ENCODE measurements around the gene TMEM198. TPM values are rescaled to one million over a fixed set of nuclear protein-coding genes. Genes with fewer than 3 reads are reported as not detected.
A peak's percentile ranks its signal among the peaks of the same experiment; 100 is the strongest.

TMEM198 gene
- total RNA-seq, 1 donor from 2014 or later = 15.7 TPM

- Mint-ChIP-seq H3K36me3 (ENCODE audit: low read depth) (no peaks in the 10 kb centered on the region), H3K4me1 (peaks cover 23% of the 10 kb centered on the region), H3K9me3 (no peaks in the 10 kb centered on the region), H3K27me3 (ENCODE audit: low read depth) (peaks cover 12% of the 10 kb centered on the region), H3K4me3 (no peak overlapping the region), H3K27ac (ENCODE audit: unreplicated experiment) (peak overlapping the region; percentile 40)
- TF ChIP-seq, protein P1, sequence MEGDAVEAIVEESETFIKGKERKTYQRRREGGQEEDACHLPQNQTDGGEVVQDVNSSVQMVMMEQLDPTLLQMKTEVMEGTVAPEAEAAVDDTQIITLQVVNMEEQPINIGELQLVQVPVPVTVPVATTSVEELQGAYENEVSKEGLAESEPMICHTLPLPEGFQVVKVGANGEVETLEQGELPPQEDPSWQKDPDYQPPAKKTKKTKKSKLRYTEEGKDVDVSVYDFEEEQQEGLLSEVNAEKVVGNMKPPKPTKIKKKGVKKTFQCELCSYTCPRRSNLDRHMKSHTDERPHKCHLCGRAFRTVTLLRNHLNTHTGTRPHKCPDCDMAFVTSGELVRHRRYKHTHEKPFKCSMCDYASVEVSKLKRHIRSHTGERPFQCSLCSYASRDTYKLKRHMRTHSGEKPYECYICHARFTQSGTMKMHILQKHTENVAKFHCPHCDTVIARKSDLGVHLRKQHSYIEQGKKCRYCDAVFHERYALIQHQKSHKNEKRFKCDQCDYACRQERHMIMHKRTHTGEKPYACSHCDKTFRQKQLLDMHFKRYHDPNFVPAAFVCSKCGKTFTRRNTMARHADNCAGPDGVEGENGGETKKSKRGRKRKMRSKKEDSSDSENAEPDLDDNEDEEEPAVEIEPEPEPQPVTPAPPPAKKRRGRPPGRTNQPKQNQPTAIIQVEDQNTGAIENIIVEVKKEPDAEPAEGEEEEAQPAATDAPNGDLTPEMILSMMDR (conservative IDR thresholded peaks at IDR 0.05) = no peak
- no peak for DNase-seq (ENCODE audit: low read depth, low spot score)
These were observed 36.9 kb upstream of the TMEM198 start for GRCh38 chr2:219506802-219507526.

DNA sequence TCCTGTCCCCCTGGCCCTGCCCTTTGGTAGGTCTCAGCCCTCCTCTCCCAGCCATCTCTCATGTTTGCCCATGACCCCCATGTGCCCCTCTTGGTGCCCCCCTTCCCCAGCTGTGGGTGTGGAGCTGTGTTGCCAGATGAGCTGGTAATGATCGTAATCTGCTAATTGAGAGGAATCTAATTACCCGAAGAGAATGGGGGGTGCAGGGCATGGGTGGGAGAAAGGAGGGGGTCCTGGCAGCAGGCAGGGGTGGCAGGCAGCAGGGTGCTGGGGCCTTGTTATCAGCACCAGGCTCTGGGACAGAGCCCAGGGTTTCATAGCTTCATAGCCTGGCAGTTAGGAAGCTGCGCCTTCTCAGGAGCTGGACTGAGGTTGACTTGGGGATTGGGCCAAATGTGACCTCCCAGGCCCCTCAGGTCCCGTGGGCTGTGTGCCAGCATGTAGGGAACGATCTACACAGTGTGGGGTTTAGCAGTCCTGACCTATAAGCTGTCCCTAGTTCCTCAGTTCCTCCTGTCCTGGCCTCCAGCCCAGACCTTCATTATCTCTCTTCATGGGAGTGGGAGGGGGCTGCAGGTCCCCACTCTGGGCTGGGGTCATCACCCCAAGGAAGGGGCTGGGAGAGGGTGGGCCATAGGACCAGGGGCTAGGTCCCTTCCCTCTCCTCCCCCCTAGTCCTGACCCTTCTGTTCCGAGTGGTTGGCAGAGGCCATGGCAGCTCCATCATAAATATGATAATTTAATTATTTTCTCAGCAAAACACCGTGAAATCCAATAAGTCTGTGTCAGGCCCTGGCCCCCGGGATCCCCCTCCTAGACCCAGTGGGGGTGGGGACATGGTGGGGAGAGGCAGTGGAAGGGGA lies 36.0 kb upstream of the TMEM198 start:
- no peaks in the 10 kb centered on the region for H3K9me3 Mint-ChIP-seq
- no peak overlapping the region for H3K4me3 Mint-ChIP-seq
- peaks cover 17% of the 10 kb centered on the region for H3K27me3 Mint-ChIP-seq (ENCODE audit: low read depth)
- no peak overlapping the region for H3K27ac Mint-ChIP-seq (ENCODE audit: unreplicated experiment)
- H3K36me3 Mint-ChIP-seq (ENCODE audit: low read depth) = no peaks in the 10 kb centered on the region
- DNase-seq (ENCODE audit: low read depth, low spot score) = no peak
- H3K4me1 Mint-ChIP-seq = peaks cover 29% of the 10 kb centered on the region
- TF ChIP-seq, protein P1 (conservative IDR thresholded peaks at IDR 0.05) = no peak

GRCh38 chr2:219508444-219508734 lies 35.4 kb upstream of the TMEM198 start:
- Mint-ChIP-seq H3K27me3 (ENCODE audit: low read depth) (peaks cover 23% of the 10 kb centered on the region), H3K4me3 (no peak overlapping the region), H3K36me3 (ENCODE audit: low read depth) (no peaks in the 10 kb centered on the region), H3K27ac (ENCODE audit: unreplicated experiment) (no peak overlapping the region), H3K4me1 (peaks cover 34% of the 10 kb centered on the region), H3K9me3 (no peaks in the 10 kb centered on the region)
- TF ChIP-seq, protein P1 (conservative IDR thresholded peaks at IDR 0.05) = no peak
- DNase-seq (ENCODE audit: low read depth, low spot score) = no peak

GRCh38 chr2:219508971-219509779 lies 34.7 kb upstream of the TMEM198 start:
- DNase-seq (ENCODE audit: low read depth, low spot score) = no peak
- no peak overlapping the region for H3K27ac Mint-ChIP-seq (ENCODE audit: unreplicated experiment)

More at GRCh38 chr2:219508971-219509779, 34.7 kb upstream of the TMEM198 start:
- Mint-ChIP-seq H3K27me3 (ENCODE audit: low read depth) (peaks cover 30% of the 10 kb centered on the region), H3K4me1 (peaks cover 41% of the 10 kb centered on the region), H3K9me3 (no peaks in the 10 kb centered on the region), H3K36me3 (ENCODE audit: low read depth) (no peaks in the 10 kb centered on the region), H3K4me3 (peak overlapping the region; percentile 84)
- TF ChIP-seq, protein P1 (conservative IDR thresholded peaks at IDR 0.05) = no peak
